ENCODE results near the gene GCK.

The GCK gene

GRCh38 chr7:44114586-44115310 lies 74.5 kb downstream of the GCK start:
- no peak for FAIRE-seq

- FAIRE-seq: no peak
Observed at GRCh38 chr7:44113764-44114354, 75.4 kb downstream of the GCK start.

- FAIRE-seq: no peak
Observed at GRCh38 chr7:44112997-44113763, 76.1 kb downstream of the GCK start.

- FAIRE-seq: no peak
Observed at GRCh38 chr7:44112231-44112996, 76.8 kb downstream of the GCK start.

- FAIRE-seq: no peak
Observed at GRCh38 chr7:44111761-44112160, 77.5 kb downstream of the GCK start.

GRCh38 chr7:44110719-44111635 lies 78.3 kb downstream of the GCK start:
- no peak for FAIRE-seq

GRCh38 chr7:44109991-44110390 lies 79.2 kb downstream of the GCK start:
- no peak for FAIRE-seq

- FAIRE-seq: no peak
Observed at GRCh38 chr7:44108768-44109750, 80.2 kb downstream of the GCK start.

GRCh38 chr7:44107961-44108767 lies 81.1 kb downstream of the GCK start:
- FAIRE-seq: no peak

- no peak for FAIRE-seq
Observed at GRCh38 chr7:44107116-44107960, 81.9 kb downstream of the GCK start.

GRCh38 chr7:44106311-44107065 lies 82.8 kb downstream of the GCK start:
- FAIRE-seq: no peak

GRCh38 chr7:44105832-44106231 lies 83.4 kb downstream of the GCK start:
- FAIRE-seq: no peak

- no peak for FAIRE-seq
Observed at GRCh38 chr7:44104860-44105771, 84.1 kb downstream of the GCK start.

- no peak for FAIRE-seq
Observed at GRCh38 chr7:44103923-44104859, 85.0 kb downstream of the GCK start, which contains the start of gene AEBP1. AEBP1 (plus strand) TSS chr7:44104345; CDS start chr7:44104666, 321 bp downstream.

GRCh38 chr7:44103566-44103922 lies 85.7 kb downstream of the GCK start:
- FAIRE-seq: no peak
